GM12878 (cell line): ENCODE data around the gene YWHAQ. TPM values are rescaled to one million over a fixed set of nuclear protein-coding genes. Genes with fewer than 3 reads are reported as not detected.

Experiments used
- ATAC-seq: fragments of 200-7000 bp; cut with Tn5 transposase; 3 replicates; pipeline ENCODE4 v1.9.1; 2020; ENCODE audit warnings: mild to moderate bottlenecking, moderate library complexity
- BruUV-seq: library from RNA; stranded (reverse); fragments of 400-500 nt; replicated peaks from 2 replicates; lab custom pipeline; 2021; lab: Mats Ljungman, UMichigan
- CTCF ChIA-PET: fragments of 300-600 bp; sonication (Branson Sonifier 250); formaldehyde crosslinking; extraction: SDS; loops from one replicate; lab custom pipeline; 2021; ENCODE audit warnings: inconsistent platforms; lab: Yijun Ruan, JAX
- POLR2A ChIA-PET: fragments of 350-600 bp; formaldehyde crosslinking; extraction: SDS; loops from one replicate; lab custom pipeline; 2021; ENCODE audit warnings: inconsistent platforms; lab: Charles Lee
- RAD21 ChIA-PET: fragments of 300-600 bp; sonication (Branson Sonifier 250); formaldehyde crosslinking; loops from one replicate; lab custom pipeline; 2023; ENCODE audit warnings: antibody characterized with exemption; ENCODE audit not compliant: unreplicated experiment; lab: Charles Lee
- SMC1A ChIA-PET: fragments of 300-600 bp; sonication (Branson Sonifier 250); formaldehyde crosslinking; loops from one replicate; lab custom pipeline; 2023; ENCODE audit not compliant: unreplicated experiment, uncharacterized antibody; lab: Charles Lee
- DNase-seq: peaks from one replicate; pipeline ENCODE4 v3.0.0-alpha.2; 2011; ENCODE audit warnings: low read depth, low spot score
- FAIRE-seq: peaks from 3 replicates; lab custom pipeline; 2011; peaks lifted over from hg19 to GRCh38; lab: Jason Lieb, UNC
- H2AFZ ChIP-seq: 2 replicates; pipeline ENCODE4 v1.6.0; 2011; ENCODE audit warnings: low read depth, low read length, control low read depth; ENCODE audit not compliant: control insufficient read depth
- H3K27ac ChIP-seq: 2 replicates; pipeline ENCODE4 v1.5.1; 2011; ENCODE audit warnings: control low read depth; ENCODE audit not compliant: control insufficient read depth, insufficient read depth
- H3K27me3 ChIP-seq, 2 experiments: replicated peaks in 1 of 2; 2 replicates each; pipeline versions ENCODE4 v1.6.0 to v1.6.1; 2011; ENCODE audit warnings: low read length in 1 of 2; ENCODE audit not compliant: control insufficient read depth in 2 of 2, insufficient read depth in 2 of 2
- H3K36me3 ChIP-seq, 2 experiments: 2 replicates each; pipeline ENCODE4 v1.5.1; 2011; ENCODE audit warnings: low read length in 1 of 2; ENCODE audit not compliant: control insufficient read depth in 2 of 2, insufficient read depth in 2 of 2
- H3K4me1 ChIP-seq: 2 replicates; pipeline ENCODE4 v1.6.1; 2011; ENCODE audit warnings: mild to moderate bottlenecking, low read length, moderate library complexity, mixed read lengths; ENCODE audit not compliant: control insufficient read depth, insufficient read depth
- H3K4me2 ChIP-seq: 2 replicates; pipeline ENCODE4 v1.6.0; 2011; ENCODE audit warnings: control low read depth; ENCODE audit not compliant: control insufficient read depth, insufficient read depth
- H3K4me3 ChIP-seq: fragments of 200-600 bp; sonication (generic); 2 replicates; pipeline ENCODE4 v1.5.1; 2016
- H3K79me2 ChIP-seq: 2 replicates; pipeline ENCODE4 v1.6.0; 2011; ENCODE audit warnings: low read length; ENCODE audit not compliant: control insufficient read depth, insufficient read depth
- H3K9ac ChIP-seq: 2 replicates; pipeline ENCODE4 v1.8.0; 2011; ENCODE audit warnings: low read length, control low read depth, mixed read lengths; ENCODE audit not compliant: control insufficient read depth, insufficient read depth
- H3K9me3 ChIP-seq: replicated peaks from 3 replicates; pipeline ENCODE4 v1.5.1; 2011; ENCODE audit warnings: mild to moderate bottlenecking, low read length; ENCODE audit not compliant: control insufficient read depth, insufficient read depth
- H4K20me1 ChIP-seq: 2 replicates; pipeline ENCODE4 v1.6.0; 2011; ENCODE audit not compliant: control insufficient read depth, insufficient read depth
- ASH2L ChIP-seq: fragments of 300-600, 200-600 bp; sonication (generic); IDR thresholded peaks from 2 replicates; pipeline ENCODE4 v1.6.1; 2017; ENCODE audit warnings: low read depth, mild to moderate bottlenecking, borderline replicate concordance
- ATF3 ChIP-seq: IDR thresholded peaks from 2 replicates; pipeline ENCODE4 v1.6.1; 2011; ENCODE audit warnings: low read depth, mild to moderate bottlenecking, low read length, moderate library complexity, borderline replicate concordance; ENCODE audit errors: extremely low read depth
- BCL11A ChIP-seq: IDR thresholded peaks from 2 replicates; pipeline ENCODE4 v1.6.1; 2011; ENCODE audit warnings: low read depth, low read length
- BMI1 ChIP-seq: fragments of 450-650 bp; IDR thresholded peaks from 2 replicates; pipeline ENCODE4 v1.6.1; 2016; ENCODE audit warnings: mild to moderate bottlenecking, moderate library complexity, borderline replicate concordance
- CBX3 ChIP-seq: fragments of 200-600 bp; sonication (generic); IDR thresholded peaks from 2 replicates; pipeline ENCODE4 v1.6.1; 2016; ENCODE audit warnings: low read depth, borderline replicate concordance
- CBX5 ChIP-seq: sonication (generic); IDR thresholded peaks from 2 replicates; pipeline ENCODE4 v1.6.1; 2016; ENCODE audit warnings: low read depth, moderate library complexity, mild to moderate bottlenecking, inconsistent platforms
- CEBPB ChIP-seq, 2 experiments: fragments of 150-350 bp in 1 of 2; IDR thresholded peaks; 2 replicates each; pipeline ENCODE4 v1.6.1; 2012 to 2014; ENCODE audit warnings: low read depth in 2 of 2, low read length in 2 of 2, borderline replicate concordance in 1 of 2, inconsistent platforms in 1 of 2
- CREM ChIP-seq: IDR thresholded peaks from 2 replicates; pipeline ENCODE4 v1.6.1; 2014; ENCODE audit warnings: antibody characterized with exemption, low read depth
- LARP7 ChIP-seq: fragments of 450-650 bp; IDR thresholded peaks from 2 replicates; pipeline ENCODE4 v1.6.1; 2017; ENCODE audit warnings: mild to moderate bottlenecking
- MEF2A ChIP-seq: IDR thresholded peaks from 2 replicates; pipeline ENCODE4 v1.6.1; 2011; ENCODE audit warnings: low read depth, mild to moderate bottlenecking, low read length, moderate library complexity; ENCODE audit not compliant: insufficient read depth
- NBN ChIP-seq: fragments of 450-650 bp; IDR thresholded peaks from 2 replicates; pipeline ENCODE4 v1.6.1; 2016
- NRF1 ChIP-seq: conservative IDR thresholded peaks from 2 replicates; pipeline ENCODE4 v1.6.1; 2011; ENCODE audit warnings: mild to moderate bottlenecking, low read depth, low read length, improper control_type of control experiment
- PAX5 ChIP-seq: IDR thresholded peaks from 2 replicates; pipeline ENCODE4 v1.6.1; 2011; ENCODE audit warnings: low read depth, low read length, borderline replicate concordance
- RBBP5 ChIP-seq: fragments of 200-600 bp; sonication (generic); conservative IDR thresholded peaks from 2 replicates; pipeline ENCODE4 v1.6.1; 2016
- RUNX3 ChIP-seq: IDR thresholded peaks from 2 replicates; pipeline ENCODE4 v1.6.1; 2012; ENCODE audit warnings: low read length, inconsistent platforms
- SMAD5 ChIP-seq: IDR thresholded peaks from 2 replicates; pipeline ENCODE4 v1.6.1; 2016; ENCODE audit warnings: antibody characterized with exemption, low read depth
- SMARCA5 ChIP-seq: fragments of 450-650 bp; IDR thresholded peaks from 2 replicates; pipeline ENCODE4 v1.6.1; 2017; ENCODE audit warnings: mild to moderate bottlenecking
- SREBF2 ChIP-seq: IDR thresholded peaks from 2 replicates; pipeline ENCODE4 v1.6.1; 2012; ENCODE audit warnings: mild to moderate bottlenecking, low read length
- WRNIP1 ChIP-seq: IDR thresholded peaks from 2 replicates; pipeline ENCODE4 v1.6.1; 2011; ENCODE audit warnings: low read depth, low read length, improper control_type of control experiment, borderline replicate concordance
- YBX1 ChIP-seq: fragments of 450-650 bp; IDR thresholded peaks from 2 replicates; pipeline ENCODE4 v1.6.1; 2016; ENCODE audit warnings: antibody characterized with exemption
- WGBS: methylation state at CpG from one replicate; pipeline ENCODE4 v1.1.6; 2016; ENCODE audit warnings: low lambda C conversion rate; ENCODE audit not compliant: insufficient replicate concordance, insufficient coverage; ENCODE audit errors: missing lambda C conversion rate; 5-methylcytosine and 5-hydroxymethylcytosine counted together
- in situ Hi-C: fragments of 300-500 bp; cut with MboI; formaldehyde crosslinking; loops from 9 replicates; pipeline ENCODE4 v1.14.3; 2018; ENCODE audit warnings: mixed read lengths
- intact Hi-C: fragments of 100-400 bp; cut with micrococcal nuclease; formaldehyde crosslinking; loops from one replicate; pipeline ENCODE4 v1.14.2; 2022; ENCODE audit not compliant: unreplicated experiment
- polyA plus RNA-seq, 11 experiments: library from polyadenylated mRNA; depleted of rRNA in 4 of 11; unstranded in 6 of 11; stranded (reverse) in 5 of 11; fragments of >200 nt; fragmentation: Nextera tagmentation in 4 of 11; fragmentation: Illumina TruSeq in 1 of 11; extraction: Ambion mirVana in 4 of 11; extraction: Trizol in 1 of 11; gene quantifications; 1 replicate in 1 of 11; 2 replicates in 10 of 11; pipeline versions ENCODE4 v1.2.1 to v1.2.3, GENCODE V29; 2011 to 2016; ENCODE audit warnings: inconsistent platforms in 2 of 11, missing spikeins in 2 of 11, low read depth in 1 of 11
- total RNA-seq, 4 experiments: library from RNA; depleted of rRNA in 3 of 4; stranded (reverse); fragments of >200 nt in 3 of 4; fragmentation: Illumina TruSeq in 1 of 4; extraction: Trizol in 1 of 4; gene quantifications; 2 replicates each; pipeline versions ENCODE4 v1.2.1 to v1.2.3, GENCODE V29; 2013 to 2021
- TF ChIP-seq, protein P1 (sequence below): fragments of 450-650 bp; IDR thresholded peaks from 2 replicates; pipeline ENCODE4 v1.6.1; 2018; ENCODE audit warnings: borderline replicate concordance, mild to moderate bottlenecking; ENCODE audit not compliant: partially characterized antibody

YWHAQ gene
- total and polyA plus RNA-seq, 10 of the 15 experiments (the other 5 are each of a cell fraction or from before 2014, with no cell fraction given): 63.0 to 515 (median 219) TPM

DNA sequence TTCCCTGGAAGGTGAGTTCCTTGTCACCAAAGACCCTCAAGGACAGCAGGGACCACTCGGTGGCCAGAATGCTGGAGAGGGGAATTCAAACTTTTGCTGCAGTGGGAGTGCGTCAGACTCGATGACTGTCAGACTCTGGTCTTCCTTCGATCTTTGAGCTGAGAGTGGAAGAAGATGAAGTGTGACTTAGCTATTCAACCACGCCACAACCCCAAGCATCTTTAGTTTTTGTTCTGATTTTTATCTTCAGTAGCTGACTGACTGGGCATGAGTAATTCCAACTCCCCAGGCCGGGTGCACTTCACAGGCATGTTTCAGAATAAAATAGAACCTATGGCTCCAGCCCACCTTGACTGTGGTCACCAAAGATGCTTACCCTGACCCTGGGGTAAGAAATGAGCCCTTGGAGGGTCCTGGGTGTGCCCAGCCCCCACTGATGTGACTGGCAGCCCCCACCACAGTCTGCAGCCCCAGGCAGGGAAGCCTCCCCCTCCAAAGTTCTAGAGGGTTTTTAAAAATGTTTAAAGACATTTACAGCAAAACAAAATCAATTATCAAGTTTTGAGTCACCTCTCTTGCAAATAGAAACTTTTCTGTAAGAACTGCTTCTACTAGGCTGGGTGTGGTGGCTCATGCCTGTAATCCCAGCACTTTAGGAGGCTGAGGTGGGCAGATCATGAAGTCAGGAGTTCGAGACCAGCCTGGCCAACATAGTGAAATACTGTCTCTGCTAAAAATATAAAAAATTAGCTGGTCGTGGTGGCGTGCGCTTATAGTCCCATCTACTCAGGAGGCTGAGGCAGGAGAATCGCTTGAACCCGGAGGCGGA is 24.9 kb upstream of the YWHAQ start:
- Histone ChIP-seq H3K4me3 (peak overlapping the region; percentile 60), H3K4me1 (peaks cover 40% of the 10 kb centered on the region), H3K27me3 (no peaks in the 10 kb centered on the region), H2AFZ (0 out of 2 replicates have a peak overlapping the region, but pooled peaks have one; percentile 3), H3K36me3 (no peaks in the 10 kb centered on the region), H3K9me3 (no peaks in the 10 kb centered on the region), H3K79me2 (no peaks in the 10 kb centered on the region), H3K4me2 (peak overlapping the region; percentile 58), H4K20me1 (no peaks in the 10 kb centered on the region), H3K27ac (peak overlapping the region; percentile 43), H3K9ac (peak overlapping the region; percentile 39)
- peak; percentile 40 for DNase-seq
- intact Hi-C loops: loop anchor here (2.0 to 5.0 kb wide), 3 partner anchors 13 to 98 kb away; partner anchors contain the start of genes ADAM17 and YWHAQ
- ChIA-PET CTCF (interaction anchor here (0.6 to 1.4 kb wide), 5 partner anchors 9 to 149 kb away, joined by 3 to 4 read pairs (median 3); partner anchors contain the start of gene ADAM17), SMC1A (interaction anchor here (0.7 to 1.8 kb wide), 4 partner anchors 12 to 47 kb away, joined by 3 to 10 read pairs (median 6); partner anchors contain the start of gene YWHAQ), POLR2A (interaction anchor here (0.5 to 0.8 kb wide), 2 partner anchors 14 to 118 kb away, joined by 4 to 8 read pairs; no protein-coding TSS in a partner anchor), RAD21 (interaction anchor here (0.8 to 1.2 kb wide), 4 partner anchors 25 to 57 kb away, joined by 3 read pairs; partner anchors contain the start of gene YWHAQ)
- peak; percentile 68 for ATAC-seq
- no TSS peak for BruUV-seq
- in situ Hi-C loops: no loop called here
- peak; percentile 38 for FAIRE-seq
- 2% methylated on average over 13 of the region's 13 CpGs for WGBS
- TF ChIP-seq BCL11A (0 out of 2 replicates have a peak, but pooled peaks have one; percentile 26), RUNX3 (peak; percentile 39; the same call in 1 of the 2 replicates), NRF1 (no peak), SMAD5 (no peak), ATF3 (no peak), LARP7 (no peak), MEF2A (0 out of 2 replicates have a peak, but pooled peaks have one; percentile 6), RBBP5 (no peak), CBX3 (no peak), CEBPB (IDR thresholded peaks at IDR 0.05; ENCODE audit: borderline replicate concordance in 1 of 2, low read depth in 2 of 2, low read length in 2 of 2) (no peak), CREM (peak; percentile 49; the same call in 1 of the 2 replicates), CBX5 (no peak), SREBF2 (no peak), BMI1 (no peak), ASH2L (no peak), NBN (no peak), SMARCA5 (peak; percentile 36; the same call in 1 of the 2 replicates), YBX1 (no peak), PAX5 (peak; percentile 57; the same call in 1 of the 2 replicates), WRNIP1 (no peak)
- TF ChIP-seq, protein P1, sequence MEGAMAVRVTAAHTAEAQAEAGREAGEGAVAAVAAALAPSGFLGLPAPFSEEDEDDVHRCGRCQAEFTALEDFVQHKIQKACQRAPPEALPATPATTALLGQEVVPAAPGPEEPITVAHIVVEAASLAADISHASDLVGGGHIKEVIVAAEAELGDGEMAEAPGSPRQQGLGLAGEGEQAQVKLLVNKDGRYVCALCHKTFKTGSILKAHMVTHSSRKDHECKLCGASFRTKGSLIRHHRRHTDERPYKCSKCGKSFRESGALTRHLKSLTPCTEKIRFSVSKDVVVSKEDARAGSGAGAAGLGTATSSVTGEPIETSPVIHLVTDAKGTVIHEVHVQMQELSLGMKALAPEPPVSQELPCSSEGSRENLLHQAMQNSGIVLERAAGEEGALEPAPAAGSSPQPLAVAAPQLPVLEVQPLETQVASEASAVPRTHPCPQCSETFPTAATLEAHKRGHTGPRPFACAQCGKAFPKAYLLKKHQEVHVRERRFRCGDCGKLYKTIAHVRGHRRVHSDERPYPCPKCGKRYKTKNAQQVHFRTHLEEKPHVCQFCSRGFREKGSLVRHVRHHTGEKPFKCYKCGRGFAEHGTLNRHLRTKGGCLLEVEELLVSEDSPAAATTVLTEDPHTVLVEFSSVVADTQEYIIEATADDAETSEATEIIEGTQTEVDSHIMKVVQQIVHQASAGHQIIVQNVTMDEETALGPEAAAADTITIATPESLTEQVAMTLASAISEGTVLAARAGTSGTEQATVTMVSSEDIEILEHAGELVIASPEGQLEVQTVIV: no peak
